CD4-positive, alpha-beta T cell treated with Interleukin-6 for 4 hours (primary cell): ENCODE results near the gene UBE2G2.
A peak's percentile ranks its signal among the peaks of the same experiment; 100 is the strongest.

Experiments
- DNase-seq: peaks from one replicate; pipeline ENCODE4 v3.0.0-alpha.2; 2020; ENCODE audit warnings: mixed read lengths

Gene UBE2G2

GRCh38 chr21:44723177-44724131 is 78.2 kb downstream of the UBE2G2 start:
- peak; percentile 31 for DNase-seq

GRCh38 chr21:44722731-44723130 is 78.9 kb downstream of the UBE2G2 start:
- DNase-seq = no peak

DNA sequence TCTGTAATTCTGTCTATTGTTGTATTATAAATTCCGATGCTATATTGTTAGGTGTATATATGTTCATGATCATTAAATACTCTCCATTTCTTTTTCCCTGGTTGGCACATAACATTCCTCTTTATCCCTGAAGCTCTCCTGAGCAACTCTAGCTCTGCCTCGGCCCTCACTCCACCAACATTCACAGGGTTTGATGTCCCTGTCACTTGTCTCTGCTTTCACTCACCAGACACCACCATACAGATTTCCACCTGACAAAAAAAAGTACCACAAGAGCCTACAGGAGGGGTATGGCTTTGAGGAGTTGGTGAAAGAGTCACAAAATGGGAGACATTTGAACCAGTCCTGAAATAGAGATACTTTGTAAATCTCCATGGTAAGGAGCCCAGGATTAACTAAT is 81.5 kb downstream of the UBE2G2 start:
- no peak for DNase-seq
